ENCODE data around the gene PPP1R3G.
A peak's percentile ranks its signal among the peaks of the same experiment; 100 is the strongest.

Gene PPP1R3G

GRCh38 chr6:5128351-5128750 is 43.2 kb downstream of the PPP1R3G start:
- Histone ChIP-seq H4K20me1 (ENCODE audit: insufficient read depth, low read length, poor library complexity, severe bottlenecking) (no peaks in the 10 kb centered on the region), H3K79me2 (ENCODE audit: insufficient read depth, low read length) (no peaks in the 10 kb centered on the region), H3K4me2 (ENCODE audit: low read depth, low read length, poor library complexity, severe bottlenecking) (peak overlapping the region; percentile 25), H3K27me3 (ENCODE audit: insufficient read depth, low read length, poor library complexity, severe bottlenecking) (no peaks in the 10 kb centered on the region), H3K4me1 (ENCODE audit: insufficient read depth, low read length, poor library complexity, severe bottlenecking) (peaks cover 13% of the 10 kb centered on the region), H2AFZ (ENCODE audit: low read length) (no peak overlapping the region), H3K36me3 (ENCODE audit: insufficient read depth, low read length) (no peaks in the 10 kb centered on the region), H3F3A (ENCODE audit: low read depth) (no peaks in the 10 kb centered on the region), H3K4me3 (ENCODE audit: low read length, poor library complexity, severe bottlenecking) (no peak overlapping the region), H3K9ac (ENCODE audit: low read depth, low read length, poor library complexity, severe bottlenecking) (no peak overlapping the region), H3K9me3 (ENCODE audit: insufficient read depth, low read depth, low read length) (no peaks in the 10 kb centered on the region), H3K9me2 (replicated peaks; ENCODE audit: low read depth, low read length) (no peaks in the 10 kb centered on the region)
- TF ChIP-seq EZH2phosphoT487 (IDR thresholded peaks at IDR 0.05; ENCODE audit: borderline replicate concordance) (no peak), CTCF (conservative IDR thresholded peaks at IDR 0.05; ENCODE audit: low read length) (no peak)

GRCh38 chr6:5130135-5130866 is 45.2 kb downstream of the PPP1R3G start:
- peaks cover 13% of the 10 kb centered on the region for H3K4me1 ChIP-seq (ENCODE audit: insufficient read depth, low read length, poor library complexity, severe bottlenecking)
- H3K4me3 ChIP-seq (ENCODE audit: low read length, poor library complexity, severe bottlenecking) = no peak overlapping the region
- H3K9ac ChIP-seq (ENCODE audit: low read depth, low read length, poor library complexity, severe bottlenecking) = no peak overlapping the region
- H3K9me2 ChIP-seq (replicated peaks; ENCODE audit: low read depth, low read length) = no peaks in the 10 kb centered on the region
- H3K4me2 ChIP-seq (ENCODE audit: low read depth, low read length, poor library complexity, severe bottlenecking) = no peak overlapping the region
- H3K9me3 ChIP-seq (ENCODE audit: insufficient read depth, low read depth, low read length) = no peaks in the 10 kb centered on the region
- H3K79me2 ChIP-seq (ENCODE audit: insufficient read depth, low read length) = no peaks in the 10 kb centered on the region
- H3K36me3 ChIP-seq (ENCODE audit: insufficient read depth, low read length) = no peaks in the 10 kb centered on the region
- H4K20me1 ChIP-seq (ENCODE audit: insufficient read depth, low read length, poor library complexity, severe bottlenecking) = no peaks in the 10 kb centered on the region
- H2AFZ ChIP-seq (ENCODE audit: low read length) = no peak overlapping the region
- no peaks in the 10 kb centered on the region for H3K27me3 ChIP-seq (ENCODE audit: insufficient read depth, low read length, poor library complexity, severe bottlenecking)
- no peaks in the 10 kb centered on the region for H3F3A ChIP-seq (ENCODE audit: low read depth)
- TF ChIP-seq EZH2phosphoT487 (IDR thresholded peaks at IDR 0.05; ENCODE audit: borderline replicate concordance) = no peak
- no peak for TF ChIP-seq CTCF (conservative IDR thresholded peaks at IDR 0.05; ENCODE audit: low read length)

- Histone ChIP-seq H3K4me3 (ENCODE audit: low read length, poor library complexity, severe bottlenecking) (no peak overlapping the region), H3K79me2 (ENCODE audit: insufficient read depth, low read length) (no peaks in the 10 kb centered on the region), H3K4me1 (ENCODE audit: insufficient read depth, low read length, poor library complexity, severe bottlenecking) (peaks cover 17% of the 10 kb centered on the region), H3K4me2 (ENCODE audit: low read depth, low read length, poor library complexity, severe bottlenecking) (no peak overlapping the region), H2AFZ (ENCODE audit: low read length) (no peak overlapping the region), H3K36me3 (ENCODE audit: insufficient read depth, low read length) (no peaks in the 10 kb centered on the region), H3K27me3 (ENCODE audit: insufficient read depth, low read length, poor library complexity, severe bottlenecking) (no peaks in the 10 kb centered on the region), H3K9me3 (ENCODE audit: insufficient read depth, low read depth, low read length) (no peaks in the 10 kb centered on the region), H3F3A (ENCODE audit: low read depth) (no peaks in the 10 kb centered on the region), H3K9ac (ENCODE audit: low read depth, low read length, poor library complexity, severe bottlenecking) (no peak overlapping the region), H3K9me2 (replicated peaks; ENCODE audit: low read depth, low read length) (no peaks in the 10 kb centered on the region), H4K20me1 (ENCODE audit: insufficient read depth, low read length, poor library complexity, severe bottlenecking) (no peaks in the 10 kb centered on the region)
- TF ChIP-seq EZH2phosphoT487 (IDR thresholded peaks at IDR 0.05; ENCODE audit: borderline replicate concordance) = no peak
- no peak; the same call in 1 of the 2 replicates for TF ChIP-seq CTCF (conservative IDR thresholded peaks at IDR 0.05; ENCODE audit: low read length)
Observed at GRCh38 chr6:5132731-5133130, 47.6 kb downstream of the PPP1R3G start.
